CD4-positive, alpha-beta T cell (primary cell): ENCODE results near the gene TNFRSF13B. TPM values are rescaled to one million over a fixed set of nuclear protein-coding genes. Genes with fewer than 3 reads are reported as not detected.

Experiments used
- ATAC-seq: fragments of 200-7000 bp; cut with Tn5 transposase; one replicate; pipeline ENCODE4 v1.10.0; 2022; ENCODE audit warnings: mild to moderate bottlenecking; ENCODE audit not compliant: poor library complexity
- CTCF ChIA-PET: fragments of 350-600 bp; sonication (Branson Sonifier 250); formaldehyde crosslinking; loops from one replicate; lab custom pipeline; 2021; ENCODE audit warnings: antibody characterized with exemption, inconsistent platforms; lab: Charles Lee
- POLR2A ChIA-PET: fragments of 350-600 bp; sonication (Branson Sonifier 250); formaldehyde crosslinking; loops from one replicate; lab custom pipeline; 2021; ENCODE audit warnings: antibody characterized with exemption, inconsistent platforms; lab: Charles Lee
- DNase-seq, 14 experiments: peaks; one replicate each; pipeline ENCODE4 v3.0.0-alpha.2; 2013 to 2020; ENCODE audit warnings: mixed read lengths in 2 of 14
- H3K27ac ChIP-seq, 2 donors: one replicate each; pipeline versions ENCODE4 v1.5.1 to v1.7.0; 2013; ENCODE audit warnings: low read length in 2 of 2, low read depth in 1 of 2, mild to moderate bottlenecking in 1 of 2
- H3K27me3 ChIP-seq, 2 experiments: 1 replicate in 1 of 2; 2 replicates in 1 of 2; pipeline versions ENCODE4 v1.6.1 to v1.7.0; 2013; ENCODE audit warnings: low read length in 2 of 2, control low read depth in 1 of 2, mild to moderate bottlenecking in 1 of 2, moderate library complexity in 1 of 2; ENCODE audit not compliant: insufficient read depth in 2 of 2, control insufficient read depth in 1 of 2
- H3K36me3 ChIP-seq: one replicate; pipeline ENCODE4 v1.6.1; 2013; ENCODE audit warnings: low read length, control low read depth; ENCODE audit not compliant: insufficient read depth
- H3K4me1 ChIP-seq: one replicate; pipeline ENCODE4 v1.6.1; 2013; ENCODE audit warnings: low read length, control low read depth; ENCODE audit not compliant: insufficient read depth
- H3K4me3 ChIP-seq: one replicate; pipeline ENCODE4 v1.5.1; 2013; ENCODE audit warnings: mild to moderate bottlenecking, low read length, moderate library complexity
- H3K9me3 ChIP-seq, 2 experiments: 1 replicate in 1 of 2; 2 replicates in 1 of 2; pipeline versions ENCODE4 v1.6.1 to v1.7.0; 2013; ENCODE audit warnings: low read length in 2 of 2, mild to moderate bottlenecking in 2 of 2, control low read depth in 1 of 2, moderate library complexity in 1 of 2; ENCODE audit not compliant: control insufficient read depth in 1 of 2, insufficient read depth in 1 of 2
- H3K27ac Mint-ChIP-seq: one replicate; pipeline ENCODE4 v1.8.0; 2020; ENCODE audit warnings: mixed read lengths
- H3K27me3 Mint-ChIP-seq: one replicate; pipeline ENCODE4 v1.8.0; 2021; ENCODE audit warnings: mixed read lengths
- H3K36me3 Mint-ChIP-seq: one replicate; pipeline ENCODE4 v1.8.0; 2021; ENCODE audit warnings: low read depth, mixed read lengths
- H3K4me1 Mint-ChIP-seq: one replicate; pipeline ENCODE4 v1.8.0; 2021; ENCODE audit warnings: low read depth, mixed read lengths
- H3K4me3 Mint-ChIP-seq: one replicate; pipeline ENCODE4 v1.8.0; 2020; ENCODE audit warnings: mild to moderate bottlenecking, mixed read lengths
- H3K9me3 Mint-ChIP-seq: one replicate; pipeline ENCODE4 v1.8.0; 2020; ENCODE audit warnings: mixed read lengths
- intact Hi-C, 2 experiments: fragments of 100-400 bp; cut with DNase I in 1 of 2; cut with micrococcal nuclease in 1 of 2; formaldehyde crosslinking; loops; one replicate each; pipeline versions ENCODE4 v1.15.1 to v1.9.0; 2023 to 2025; cut with DNase I, micrococcal nuclease
- total RNA-seq, 174 experiments: library from RNA in 2 of 174; stranded (reverse) in 2 of 174; gene quantifications; one replicate each; pipeline ENCODE4 v1.2.3 and lab custom pipeline; 2021 to 2026
- TF ChIP-seq, protein P1 (sequence below): fragments of 200-600 bp; IDR thresholded peaks from one replicate; pipeline ENCODE4 v1.8.0; 2022; ENCODE audit warnings: antibody characterized with exemption, mild to moderate bottlenecking

Gene TNFRSF13B
- total RNA-seq, 2 experiments from 2014 or later: not detected

GRCh38 chr17:16913463-16913862, 58.5 kb downstream of the TNFRSF13B start:
- H3K27ac ChIP-seq: no peak overlapping the region
- Mint-ChIP-seq H3K27me3 (no peaks in the 10 kb centered on the region), H3K9me3 (no peaks in the 10 kb centered on the region), H3K4me3 (no peak overlapping the region), H3K36me3 (no peaks in the 10 kb centered on the region), H3K27ac (no peak overlapping the region), H3K4me1 (peaks cover 45% of the 10 kb centered on the region)
- H3K36me3 ChIP-seq: no peaks in the 10 kb centered on the region
- H3K27me3 ChIP-seq: no peaks in the 10 kb centered on the region
- no peaks in the 10 kb centered on the region for H3K9me3 ChIP-seq
- no peak overlapping the region for H3K4me3 ChIP-seq
- peaks cover 33% of the 10 kb centered on the region for H3K4me1 ChIP-seq
- ChIA-PET POLR2A (no interaction called here), CTCF (no interaction called here)
- TF ChIP-seq, protein P1, sequence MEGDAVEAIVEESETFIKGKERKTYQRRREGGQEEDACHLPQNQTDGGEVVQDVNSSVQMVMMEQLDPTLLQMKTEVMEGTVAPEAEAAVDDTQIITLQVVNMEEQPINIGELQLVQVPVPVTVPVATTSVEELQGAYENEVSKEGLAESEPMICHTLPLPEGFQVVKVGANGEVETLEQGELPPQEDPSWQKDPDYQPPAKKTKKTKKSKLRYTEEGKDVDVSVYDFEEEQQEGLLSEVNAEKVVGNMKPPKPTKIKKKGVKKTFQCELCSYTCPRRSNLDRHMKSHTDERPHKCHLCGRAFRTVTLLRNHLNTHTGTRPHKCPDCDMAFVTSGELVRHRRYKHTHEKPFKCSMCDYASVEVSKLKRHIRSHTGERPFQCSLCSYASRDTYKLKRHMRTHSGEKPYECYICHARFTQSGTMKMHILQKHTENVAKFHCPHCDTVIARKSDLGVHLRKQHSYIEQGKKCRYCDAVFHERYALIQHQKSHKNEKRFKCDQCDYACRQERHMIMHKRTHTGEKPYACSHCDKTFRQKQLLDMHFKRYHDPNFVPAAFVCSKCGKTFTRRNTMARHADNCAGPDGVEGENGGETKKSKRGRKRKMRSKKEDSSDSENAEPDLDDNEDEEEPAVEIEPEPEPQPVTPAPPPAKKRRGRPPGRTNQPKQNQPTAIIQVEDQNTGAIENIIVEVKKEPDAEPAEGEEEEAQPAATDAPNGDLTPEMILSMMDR: no peak
- ATAC-seq: no peak
- intact Hi-C loops: no loop called here
- DNase-seq: no peak

DNA sequence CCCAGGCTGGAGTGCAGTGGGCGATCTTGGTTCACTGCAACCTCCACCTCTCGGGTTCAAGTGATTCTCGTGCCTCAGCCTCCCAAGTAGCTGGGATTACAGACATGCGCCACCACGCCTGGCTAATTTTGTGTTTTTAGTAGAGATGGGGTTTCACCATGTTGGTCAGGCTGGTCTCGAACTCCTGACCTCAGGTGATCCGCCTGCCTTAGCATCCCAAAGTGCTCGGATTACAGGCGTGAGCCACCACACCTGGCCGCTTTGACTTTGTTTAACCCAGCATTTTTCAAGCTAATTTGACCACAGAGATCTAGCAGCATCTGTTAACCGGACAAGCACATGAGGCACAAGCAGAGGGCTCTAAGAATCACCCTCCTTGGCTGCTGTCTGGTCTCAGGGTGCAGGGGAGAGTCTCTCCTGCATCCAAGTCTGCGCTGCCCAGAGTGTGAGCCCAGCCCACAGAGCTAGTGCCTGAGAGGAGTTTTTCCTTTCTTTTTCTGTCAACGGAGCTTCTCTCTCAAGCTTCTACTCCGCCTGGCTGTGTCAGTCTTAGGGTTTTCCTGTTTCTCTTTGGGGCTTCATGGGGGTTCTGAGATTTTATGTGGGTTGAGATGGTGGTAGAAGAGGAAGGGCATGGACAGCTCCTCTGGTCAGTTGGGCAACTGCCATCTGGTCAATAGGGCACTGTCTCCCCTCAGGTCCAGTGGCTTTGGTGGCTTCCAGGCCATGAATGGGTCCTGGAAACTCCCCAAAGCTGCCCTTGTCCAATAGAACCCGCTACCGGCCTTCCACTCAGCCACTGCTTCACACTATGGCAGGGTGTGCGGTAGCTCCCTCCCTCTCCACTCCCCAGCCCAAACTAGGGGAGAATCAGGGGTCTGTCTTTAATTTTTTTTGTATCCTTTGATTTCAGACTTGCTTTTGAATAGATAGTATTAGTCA, 59.6 kb downstream of the TNFRSF13B start:
- TF ChIP-seq, protein P1: no peak
- Mint-ChIP-seq H3K27ac (peak overlapping the region; percentile 87), H3K9me3 (no peaks in the 10 kb centered on the region), H3K36me3 (no peaks in the 10 kb centered on the region), H3K4me3 (peak overlapping the region; percentile 37), H3K27me3 (no peaks in the 10 kb centered on the region), H3K4me1 (peaks cover 53% of the 10 kb centered on the region)
- no peak for ATAC-seq
- intact Hi-C loops: no loop called here
- no peak overlapping the region for H3K4me3 ChIP-seq
- no peak overlapping the region for H3K27ac ChIP-seq
- ChIA-PET POLR2A (no interaction called here), CTCF (no interaction called here)
- no peaks in the 10 kb centered on the region for H3K9me3 ChIP-seq
- H3K27me3 ChIP-seq: no peaks in the 10 kb centered on the region
- peaks cover 34% of the 10 kb centered on the region for H3K4me1 ChIP-seq
- no peak for DNase-seq
- H3K36me3 ChIP-seq: no peaks in the 10 kb centered on the region

DNA sequence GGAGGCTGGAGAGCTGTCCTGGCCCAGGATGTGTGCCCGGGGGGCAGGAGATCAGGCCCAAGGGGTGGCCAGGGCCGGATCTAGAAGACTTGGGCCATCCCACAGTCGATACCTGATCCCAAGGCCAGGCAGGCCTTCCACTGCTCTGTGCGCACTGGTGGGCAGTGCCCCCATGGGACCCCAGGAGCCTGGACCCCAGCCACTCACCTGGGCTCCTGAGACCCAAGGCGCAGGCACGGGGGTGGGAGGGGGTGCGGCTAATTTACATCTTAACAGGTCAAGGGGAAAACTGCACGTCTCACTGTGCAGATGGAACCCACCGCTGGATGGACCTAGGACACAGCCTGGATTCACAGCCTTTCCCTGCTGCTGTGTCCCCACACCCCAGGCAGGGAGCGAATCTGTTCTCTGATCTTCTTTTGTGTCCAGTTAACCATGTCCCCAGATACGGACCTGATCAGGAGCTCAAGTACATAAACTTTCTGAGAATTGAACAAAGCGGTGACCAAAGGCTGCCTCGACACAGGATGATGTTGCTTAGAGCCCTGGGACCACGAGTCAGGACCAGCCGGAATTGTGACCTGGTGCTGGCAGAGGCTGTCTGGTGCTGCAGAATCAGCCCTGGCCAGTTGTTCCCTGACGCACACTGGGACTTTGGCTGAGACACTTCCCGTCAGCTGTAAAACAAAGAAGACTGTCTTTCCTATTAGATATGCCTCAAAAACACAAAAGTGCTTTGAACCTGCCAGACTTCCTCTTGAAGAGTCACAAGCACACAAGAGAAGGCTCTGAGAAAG, 60.6 kb downstream of the TNFRSF13B start:
- Histone ChIP-seq H3K9me3 (no peaks in the 10 kb centered on the region), H3K36me3 (no peaks in the 10 kb centered on the region), H3K4me1 (peaks cover 34% of the 10 kb centered on the region), H3K27me3 (no peaks in the 10 kb centered on the region), H3K27ac (no peak overlapping the region), H3K4me3 (no peak overlapping the region)
- DNase-seq: peak in 10 of 14 experiments; percentile 11 to 62 (median 30)
- Mint-ChIP-seq H3K4me1 (peaks cover 63% of the 10 kb centered on the region), H3K4me3 (peak overlapping the region; percentile 77), H3K9me3 (no peaks in the 10 kb centered on the region), H3K27ac (peak overlapping the region; percentile 87), H3K27me3 (no peaks in the 10 kb centered on the region), H3K36me3 (no peaks in the 10 kb centered on the region)
- ChIA-PET CTCF (no interaction called here), POLR2A (no interaction called here)
- peak; percentile 84 for ATAC-seq
- TF ChIP-seq, protein P1: no peak
- intact Hi-C loops: no loop called here
